ENCODE measurements around the gene SPIN4.

- TF ChIP-seq FOXA1 (IDR thresholded peaks at IDR 0.05) (no peak), CTCF (IDR thresholded peaks at IDR 0.05; ENCODE audit: low read depth, low read length, missing input control) (no peak), REST (IDR thresholded peaks at IDR 0.05) (no peak), RAD21 (IDR thresholded peaks at IDR 0.05) (no peak), HNF4A (conservative IDR thresholded peaks at IDR 0.05) (no peak), EGR1 (IDR thresholded peaks at IDR 0.05; ENCODE audit: low read depth in 2 of 2) (no peak)
These were observed 3.4 kb upstream of the SPIN4 start for GRCh38 chrX:63354484-63354883.
